ENCODE results near the gene LEMD2. TPM values are rescaled to one million over a fixed set of nuclear protein-coding genes. Genes with fewer than 3 reads are reported as not detected.

Gene LEMD2
- total RNA-seq, 2 experiments from 2014 or later = 49.9 to 59.8 TPM

DNA sequence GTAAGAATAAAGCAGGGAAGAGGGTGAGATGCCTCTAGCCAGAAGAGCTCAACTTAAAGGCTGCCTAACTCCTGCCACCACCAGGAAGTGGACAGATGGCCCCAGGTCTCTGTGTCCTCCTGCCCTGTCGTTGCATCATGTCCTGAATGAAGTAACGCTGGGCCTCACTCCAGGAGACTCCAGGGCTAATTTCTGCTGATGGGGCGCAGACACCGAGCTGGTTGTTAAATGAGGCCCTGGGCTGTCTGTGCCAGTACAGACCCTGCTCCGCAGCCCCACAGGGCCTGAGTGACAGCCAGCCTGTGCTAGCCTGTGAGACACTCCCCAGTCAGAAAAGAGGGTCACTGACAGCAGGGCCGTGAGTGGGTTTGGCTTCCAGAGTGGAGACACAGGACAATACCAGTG lies 48.7 kb downstream of the LEMD2 start:
- H3K36me3 Mint-ChIP-seq (ENCODE audit: low read depth) = no peaks in the 10 kb centered on the region
- H3K27me3 Mint-ChIP-seq (ENCODE audit: low read depth) = peaks cover 13% of the 10 kb centered on the region
- H3K4me3 Mint-ChIP-seq = no peak overlapping the region
- ChIA-PET CTCF (no interaction called here), POLR2A (no interaction called here)
- no peak overlapping the region for H3K27ac Mint-ChIP-seq
- ATAC-seq (no peak), DNase-seq (no peak)
- H3K9me3 Mint-ChIP-seq (ENCODE audit: insufficient read depth) = no peaks in the 10 kb centered on the region
- H3K4me1 Mint-ChIP-seq (ENCODE audit: low read depth) = no peaks in the 10 kb centered on the region

DNA sequence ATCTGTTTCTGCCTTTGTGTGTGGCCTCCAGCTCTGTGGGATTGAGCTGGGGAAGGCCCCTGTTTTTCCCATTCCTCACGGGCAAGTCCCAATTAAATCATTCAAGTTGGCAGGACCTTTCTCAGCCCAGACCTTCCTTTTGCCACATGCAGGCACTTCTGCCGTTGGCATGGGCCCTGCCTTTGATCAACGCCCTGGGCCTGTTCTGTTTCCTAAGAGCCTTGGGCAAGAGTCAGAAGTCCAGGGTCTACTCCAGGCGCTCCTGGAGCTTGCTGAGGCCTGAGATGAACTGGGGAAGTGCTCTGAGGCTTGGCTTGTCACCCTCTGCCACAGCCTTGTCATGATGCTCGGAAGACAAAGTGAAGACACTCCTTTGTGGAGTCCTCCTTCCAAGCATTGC lies 49.4 kb downstream of the LEMD2 start:
- no peak for DNase-seq
- ChIA-PET CTCF (no interaction called here), POLR2A (no interaction called here)
- no peak overlapping the region for H3K27ac Mint-ChIP-seq
- H3K36me3 Mint-ChIP-seq (ENCODE audit: low read depth) = no peaks in the 10 kb centered on the region
- ATAC-seq = no peak
- no peak overlapping the region for H3K4me3 Mint-ChIP-seq
- H3K9me3 Mint-ChIP-seq (ENCODE audit: insufficient read depth) = no peaks in the 10 kb centered on the region
- H3K27me3 Mint-ChIP-seq (ENCODE audit: low read depth) = peaks cover 13% of the 10 kb centered on the region
- no peaks in the 10 kb centered on the region for H3K4me1 Mint-ChIP-seq (ENCODE audit: low read depth)

DNA sequence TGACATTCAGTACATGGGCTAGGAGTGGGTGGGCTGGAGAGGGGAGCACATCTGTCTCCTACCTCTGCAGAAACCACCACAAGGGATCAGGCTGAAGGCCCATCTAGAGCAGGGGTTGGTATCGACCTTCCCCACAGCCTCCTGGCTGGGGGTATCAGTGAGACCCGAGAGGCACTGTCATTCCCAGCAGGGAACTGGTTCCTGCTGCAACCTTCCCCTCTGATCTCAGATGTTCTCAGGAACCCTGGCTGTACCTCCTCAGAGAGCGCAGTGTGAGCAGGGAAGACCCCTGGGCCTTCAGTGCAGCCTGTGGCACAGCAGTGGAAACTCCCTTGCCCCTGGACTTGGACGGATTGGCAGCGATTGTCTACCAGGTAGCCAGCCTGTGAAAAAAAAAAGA lies 50.1 kb downstream of the LEMD2 start:
- Mint-ChIP-seq H3K4me1 (ENCODE audit: low read depth) (no peaks in the 10 kb centered on the region), H3K4me3 (no peak overlapping the region), H3K27me3 (ENCODE audit: low read depth) (peaks cover 9% of the 10 kb centered on the region), H3K27ac (no peak overlapping the region), H3K36me3 (ENCODE audit: low read depth) (no peaks in the 10 kb centered on the region), H3K9me3 (ENCODE audit: insufficient read depth) (no peaks in the 10 kb centered on the region)
- DNase-seq (no peak), ATAC-seq (no peak)
- POLR2A ChIA-PET = no interaction called here
- CTCF ChIA-PET = no interaction called here

DNA sequence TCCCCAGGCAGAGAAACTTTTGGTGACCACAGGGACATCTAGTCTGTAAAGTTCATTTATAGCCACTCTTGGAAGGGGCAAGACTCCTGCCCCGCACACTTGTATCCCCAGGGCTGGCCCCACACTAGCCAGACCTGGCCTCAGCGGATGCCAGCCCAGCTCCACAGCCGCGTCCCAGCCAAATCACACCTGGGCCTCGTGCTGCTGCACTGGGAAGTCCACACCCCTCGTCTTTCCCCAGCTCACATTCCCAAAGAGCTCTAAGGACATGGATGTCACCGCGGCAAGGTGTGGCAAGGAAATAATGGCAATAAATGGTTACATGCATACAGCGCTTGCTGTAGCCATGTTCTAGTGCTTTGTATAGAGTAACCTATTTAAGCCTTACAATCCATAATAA lies 50.8 kb downstream of the LEMD2 start:
- ATAC-seq (no peak), DNase-seq (no peak)
- Mint-ChIP-seq H3K27ac (no peak overlapping the region), H3K9me3 (ENCODE audit: insufficient read depth) (no peaks in the 10 kb centered on the region), H3K36me3 (ENCODE audit: low read depth) (no peaks in the 10 kb centered on the region), H3K4me1 (ENCODE audit: low read depth) (no peaks in the 10 kb centered on the region), H3K4me3 (no peak overlapping the region), H3K27me3 (ENCODE audit: low read depth) (peaks cover 5% of the 10 kb centered on the region)
- ChIA-PET CTCF (no interaction called here), POLR2A (no interaction called here)

DNA sequence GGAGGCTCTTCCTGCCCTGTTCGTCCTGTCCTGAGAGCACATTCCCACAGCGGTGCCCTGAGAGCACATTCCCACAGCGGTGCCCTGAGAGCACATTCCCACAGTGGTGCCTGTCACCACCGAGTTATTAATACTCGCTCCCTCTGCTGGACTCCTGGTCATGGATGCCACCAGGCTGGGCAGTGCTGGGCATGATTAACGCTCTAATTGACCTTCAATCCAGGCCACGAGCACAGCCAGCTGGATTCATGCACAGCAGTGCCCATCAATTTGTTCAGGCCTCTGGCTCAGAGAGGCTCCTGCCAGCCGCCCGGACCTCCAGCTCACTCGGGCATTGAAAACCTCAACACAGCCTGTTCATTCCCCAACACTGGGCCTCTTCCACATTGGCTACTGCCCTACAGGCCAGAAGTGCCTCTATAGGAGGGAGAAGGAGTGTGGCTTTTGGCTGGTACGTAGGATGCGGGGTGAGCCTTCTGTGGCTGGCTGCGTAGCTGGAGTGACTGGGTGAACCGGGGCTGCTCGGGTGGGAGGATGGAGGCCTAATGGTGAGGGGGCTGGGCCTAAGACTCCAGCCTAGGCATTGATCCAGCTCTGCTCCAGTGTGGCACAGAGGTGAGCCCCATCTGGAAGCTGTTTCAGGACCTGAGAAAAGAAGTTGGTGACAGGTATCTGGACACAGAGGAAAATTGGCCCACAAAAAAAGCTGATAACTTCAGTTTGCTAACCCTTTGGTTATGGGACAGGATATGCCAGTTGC lies 51.5 kb downstream of the LEMD2 start:
- H3K27me3 Mint-ChIP-seq (ENCODE audit: low read depth) = no peaks in the 10 kb centered on the region
- CTCF ChIA-PET = no interaction called here
- H3K27ac Mint-ChIP-seq = no peak overlapping the region
- no peaks in the 10 kb centered on the region for H3K36me3 Mint-ChIP-seq (ENCODE audit: low read depth)
- ATAC-seq = no peak
- DNase-seq = no peak
- no peaks in the 10 kb centered on the region for H3K4me1 Mint-ChIP-seq (ENCODE audit: low read depth)
- POLR2A ChIA-PET = no interaction called here
- no peak overlapping the region for H3K4me3 Mint-ChIP-seq
- no peaks in the 10 kb centered on the region for H3K9me3 Mint-ChIP-seq (ENCODE audit: insufficient read depth)

DNA sequence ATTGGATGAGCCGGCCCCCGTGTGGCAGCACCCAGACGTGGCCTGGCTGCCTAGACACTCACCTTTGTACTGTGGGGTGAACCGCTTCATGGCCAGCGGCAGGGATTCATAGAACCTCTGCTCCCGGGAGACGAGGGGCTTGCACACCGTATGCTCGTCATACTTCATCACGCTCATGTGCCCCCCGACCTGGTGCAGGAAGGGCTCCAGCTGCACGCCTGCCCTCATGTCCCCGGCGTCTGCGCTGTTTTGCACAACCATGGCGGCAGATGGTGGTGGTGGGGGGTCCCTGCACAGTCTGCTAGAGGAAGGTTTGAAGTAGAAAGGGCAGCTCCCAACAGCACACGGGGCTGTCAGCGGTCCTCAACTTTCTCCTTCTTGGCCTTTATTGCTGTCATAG lies 53.7 kb downstream of the LEMD2 start:
- Mint-ChIP-seq H3K4me1 (ENCODE audit: low read depth) (no peaks in the 10 kb centered on the region), H3K27ac (no peak overlapping the region), H3K36me3 (ENCODE audit: low read depth) (no peaks in the 10 kb centered on the region), H3K27me3 (ENCODE audit: low read depth) (no peaks in the 10 kb centered on the region), H3K9me3 (ENCODE audit: insufficient read depth) (no peaks in the 10 kb centered on the region), H3K4me3 (no peak overlapping the region)
- POLR2A ChIA-PET = no interaction called here
- DNase-seq (no peak), ATAC-seq (no peak)
- CTCF ChIA-PET = no interaction called here

DNA sequence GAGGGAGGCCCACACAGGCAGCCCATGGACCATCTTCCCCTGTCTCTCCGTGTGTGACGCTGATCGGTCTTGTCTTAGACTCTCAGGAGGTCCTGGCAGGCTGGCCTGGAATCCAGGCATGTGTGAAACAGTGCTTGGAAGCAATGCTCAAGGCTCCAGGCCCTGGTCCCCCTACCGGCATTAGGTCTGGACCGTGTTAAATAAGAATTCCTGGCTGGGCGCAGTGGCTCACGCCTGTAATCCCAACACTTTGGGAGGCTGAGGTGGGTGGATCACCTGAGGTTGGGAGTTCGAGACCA lies 55.3 kb downstream of the LEMD2 start:
- H3K36me3 Mint-ChIP-seq (ENCODE audit: low read depth) = no peaks in the 10 kb centered on the region
- ATAC-seq (no peak), DNase-seq (no peak)
- no peaks in the 10 kb centered on the region for H3K4me1 Mint-ChIP-seq (ENCODE audit: low read depth)
- CTCF ChIA-PET = no interaction called here
- POLR2A ChIA-PET = no interaction called here
- H3K4me3 Mint-ChIP-seq = no peak overlapping the region
- no peak overlapping the region for H3K27ac Mint-ChIP-seq
- H3K27me3 Mint-ChIP-seq (ENCODE audit: low read depth) = no peaks in the 10 kb centered on the region
- no peaks in the 10 kb centered on the region for H3K9me3 Mint-ChIP-seq (ENCODE audit: insufficient read depth)

DNA sequence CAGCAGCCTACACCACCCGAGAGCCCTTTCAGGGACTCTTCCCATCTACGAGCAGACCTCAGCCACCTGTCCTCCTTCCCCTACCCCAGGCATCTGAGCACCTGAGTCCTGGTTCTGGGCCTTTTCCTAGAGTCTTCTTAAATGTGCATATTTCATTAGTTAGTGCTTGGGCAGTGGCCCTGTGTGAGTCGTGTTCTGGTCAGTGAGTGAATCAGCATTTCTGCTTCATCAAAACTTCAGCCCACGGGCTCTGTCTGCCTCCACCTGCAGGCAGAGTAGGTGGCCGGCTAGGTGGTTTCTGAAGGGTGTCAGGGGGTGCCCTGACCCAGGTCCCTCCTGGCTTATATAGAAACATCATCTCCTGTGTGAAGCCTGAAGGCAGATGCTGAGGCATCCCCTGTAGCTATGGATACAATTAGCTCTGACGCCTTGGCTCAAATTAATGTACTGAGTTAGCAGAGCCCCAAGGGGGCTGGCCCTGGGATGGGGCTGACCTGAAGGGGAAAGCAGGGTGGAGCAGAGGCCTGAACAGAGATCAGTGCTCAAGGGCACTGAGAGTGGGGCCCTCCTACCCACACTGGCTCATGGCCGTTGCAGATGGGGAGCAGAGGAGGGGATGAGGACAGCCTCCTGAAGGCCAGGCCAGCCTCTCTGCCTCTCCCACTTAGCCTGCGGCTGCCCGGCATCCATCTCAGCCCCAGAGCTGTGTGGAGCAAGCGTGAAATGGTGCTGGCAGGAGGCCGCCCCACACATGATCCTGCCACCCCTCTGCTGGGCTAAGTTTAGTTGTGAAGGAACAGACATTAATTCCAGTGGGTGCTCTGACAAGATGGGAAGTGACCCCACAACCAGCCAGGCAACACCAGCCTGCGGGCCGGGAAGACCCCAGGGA lies 55.9 kb downstream of the LEMD2 start:
- no peak overlapping the region for H3K4me3 Mint-ChIP-seq
- POLR2A ChIA-PET = no interaction called here
- H3K27ac Mint-ChIP-seq = no peak overlapping the region
- no peaks in the 10 kb centered on the region for H3K27me3 Mint-ChIP-seq (ENCODE audit: low read depth)
- no peaks in the 10 kb centered on the region for H3K9me3 Mint-ChIP-seq (ENCODE audit: insufficient read depth)
- CTCF ChIA-PET = interaction anchor here (2.5 kb wide), 1 partner anchor 22 kb away, joined by 7 read pairs; the partner anchor contains the start of gene UQCC2
- no peaks in the 10 kb centered on the region for H3K36me3 Mint-ChIP-seq (ENCODE audit: low read depth)
- ATAC-seq = no peak
- no peaks in the 10 kb centered on the region for H3K4me1 Mint-ChIP-seq (ENCODE audit: low read depth)
- DNase-seq = no peak

DNA sequence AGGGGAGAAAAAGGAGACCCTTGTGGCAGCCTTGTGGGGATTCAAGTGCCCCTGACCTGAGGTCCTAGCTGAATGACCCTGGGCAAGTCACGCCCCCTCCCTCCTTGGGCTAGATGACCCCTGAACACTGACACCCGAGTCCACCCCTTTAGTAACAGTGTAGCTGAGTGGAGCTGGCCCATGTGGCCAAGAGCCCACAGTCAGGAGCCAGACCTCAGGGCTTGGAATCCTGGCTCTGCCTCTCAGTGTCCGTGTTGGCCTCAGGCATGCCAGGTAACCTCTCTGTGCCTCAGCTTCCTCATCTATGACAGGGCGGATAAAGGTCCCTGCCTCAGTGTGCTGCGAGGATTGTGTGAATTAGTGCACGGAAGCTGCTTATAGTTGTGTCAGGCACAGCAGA lies 56.5 kb downstream of the LEMD2 start:
- H3K9me3 Mint-ChIP-seq (ENCODE audit: insufficient read depth) = no peaks in the 10 kb centered on the region
- ChIA-PET CTCF (interaction anchor here (2.5 kb wide), 1 partner anchor 21 kb away, joined by 7 read pairs; the partner anchor contains the start of gene UQCC2), POLR2A (no interaction called here)
- DNase-seq (no peak), ATAC-seq (no peak)
- no peak overlapping the region for H3K27ac Mint-ChIP-seq
- no peaks in the 10 kb centered on the region for H3K4me1 Mint-ChIP-seq (ENCODE audit: low read depth)
- no peak overlapping the region for H3K4me3 Mint-ChIP-seq
- no peaks in the 10 kb centered on the region for H3K27me3 Mint-ChIP-seq (ENCODE audit: low read depth)
- no peaks in the 10 kb centered on the region for H3K36me3 Mint-ChIP-seq (ENCODE audit: low read depth)

DNA sequence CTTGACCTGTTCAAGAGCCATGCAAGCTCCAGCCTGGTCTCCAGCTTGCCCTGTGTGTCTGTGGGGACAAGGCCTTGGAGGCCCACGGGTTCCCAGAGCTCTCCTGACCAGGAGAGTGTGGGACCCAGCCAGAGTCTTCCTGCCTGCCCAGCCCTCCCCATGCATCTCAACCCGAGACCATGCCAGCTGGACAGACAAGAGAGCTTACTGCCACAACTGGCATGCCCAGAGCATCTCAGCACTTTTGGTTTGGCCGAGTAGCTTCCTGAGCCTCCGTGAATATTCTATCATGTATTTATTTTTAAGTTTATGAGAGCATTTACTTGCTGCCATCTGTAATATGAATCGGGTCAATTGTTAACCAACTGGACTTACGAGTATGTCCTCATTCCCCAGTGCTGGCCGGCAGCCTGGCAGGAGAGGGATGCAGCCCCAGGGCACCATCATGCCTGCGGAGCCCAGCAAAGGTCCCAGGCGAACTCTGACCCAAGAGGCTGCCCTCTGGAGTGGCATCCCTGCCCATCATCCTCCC lies 57.1 kb downstream of the LEMD2 start:
- DNase-seq (no peak), ATAC-seq (no peak)
- ChIA-PET CTCF (interaction anchor here (2.5 kb wide), 1 partner anchor 20 kb away, joined by 7 read pairs; the partner anchor contains the start of gene UQCC2), POLR2A (no interaction called here)
- Mint-ChIP-seq H3K27me3 (ENCODE audit: low read depth) (no peaks in the 10 kb centered on the region), H3K9me3 (ENCODE audit: insufficient read depth) (no peaks in the 10 kb centered on the region), H3K27ac (no peak overlapping the region), H3K4me1 (ENCODE audit: low read depth) (no peaks in the 10 kb centered on the region), H3K36me3 (ENCODE audit: low read depth) (no peaks in the 10 kb centered on the region), H3K4me3 (no peak overlapping the region)

DNA sequence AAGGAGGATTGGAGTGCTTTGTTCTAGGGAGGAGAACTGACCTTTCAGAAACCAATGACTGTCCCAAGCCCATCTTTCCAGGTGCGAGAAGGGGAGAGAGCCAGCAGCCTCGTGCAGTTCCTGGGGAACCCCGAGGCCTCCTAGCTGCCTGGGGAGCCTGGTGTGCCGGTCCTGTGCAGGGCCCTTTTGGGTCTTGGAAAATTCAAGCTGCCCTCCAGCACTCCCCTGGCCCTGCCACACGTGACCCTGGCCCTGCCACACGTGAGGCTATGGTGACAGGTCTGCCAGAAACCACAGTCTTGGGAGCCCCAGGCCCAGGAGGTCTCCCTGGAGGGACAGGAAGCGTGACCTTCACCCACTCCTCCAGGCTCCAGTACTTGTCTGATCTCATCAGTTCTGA lies 57.9 kb downstream of the LEMD2 start:
- no peaks in the 10 kb centered on the region for H3K36me3 Mint-ChIP-seq (ENCODE audit: low read depth)
- ChIA-PET POLR2A (interaction anchor here (0.6 kb wide), 1 partner anchor 401 kb away, joined by 3 read pairs; no protein-coding TSS in a partner anchor), CTCF (interaction anchor here (2.5 kb wide), 1 partner anchor 20 kb away, joined by 7 read pairs; the partner anchor contains the start of gene UQCC2)
- H3K27ac Mint-ChIP-seq = no peak overlapping the region
- no peaks in the 10 kb centered on the region for H3K4me1 Mint-ChIP-seq (ENCODE audit: low read depth)
- no peak for DNase-seq
- H3K4me3 Mint-ChIP-seq = no peak overlapping the region
- no peaks in the 10 kb centered on the region for H3K27me3 Mint-ChIP-seq (ENCODE audit: low read depth)
- no peaks in the 10 kb centered on the region for H3K9me3 Mint-ChIP-seq (ENCODE audit: insufficient read depth)
- ATAC-seq = no peak

DNA sequence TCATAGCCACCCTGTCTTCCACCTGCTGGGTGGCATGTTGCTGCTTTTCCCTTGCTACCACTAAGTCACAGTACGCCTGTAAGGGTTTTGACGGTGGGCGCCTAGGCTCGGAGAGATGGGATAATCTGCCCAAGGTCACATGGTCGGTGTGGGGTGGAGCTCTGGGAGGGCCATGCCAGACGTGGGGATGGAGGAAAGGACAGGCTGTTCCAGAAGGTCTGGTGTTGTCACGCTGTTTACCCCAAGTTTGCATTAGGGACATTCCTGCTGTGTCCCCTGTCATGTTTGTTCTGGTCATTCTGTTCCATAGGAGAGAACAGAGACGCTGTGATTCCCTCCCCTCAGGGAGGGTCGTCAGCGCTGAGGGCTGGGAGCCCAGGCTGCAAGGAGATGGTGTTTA lies 58.3 kb downstream of the LEMD2 start:
- ChIA-PET POLR2A (no interaction called here), CTCF (interaction anchor here (2.5 kb wide), 1 partner anchor 19 kb away, joined by 7 read pairs; the partner anchor contains the start of gene UQCC2)
- H3K27me3 Mint-ChIP-seq (ENCODE audit: low read depth) = no peaks in the 10 kb centered on the region
- H3K9me3 Mint-ChIP-seq (ENCODE audit: insufficient read depth) = no peaks in the 10 kb centered on the region
- no peak overlapping the region for H3K27ac Mint-ChIP-seq
- no peak overlapping the region for H3K4me3 Mint-ChIP-seq
- DNase-seq (no peak), ATAC-seq (no peak)
- H3K4me1 Mint-ChIP-seq (ENCODE audit: low read depth) = no peaks in the 10 kb centered on the region
- H3K36me3 Mint-ChIP-seq (ENCODE audit: low read depth) = no peaks in the 10 kb centered on the region
